Measurements from ENCODE around the gene DCT. TPM values are rescaled to one million over a fixed set of nuclear protein-coding genes. Genes with fewer than 3 reads are reported as not detected.

The DCT gene
- total RNA-seq, 6 experiments from 2014 or later: 0.10 to 0.35 (median 0.11) TPM; not detected in 2

DNA sequence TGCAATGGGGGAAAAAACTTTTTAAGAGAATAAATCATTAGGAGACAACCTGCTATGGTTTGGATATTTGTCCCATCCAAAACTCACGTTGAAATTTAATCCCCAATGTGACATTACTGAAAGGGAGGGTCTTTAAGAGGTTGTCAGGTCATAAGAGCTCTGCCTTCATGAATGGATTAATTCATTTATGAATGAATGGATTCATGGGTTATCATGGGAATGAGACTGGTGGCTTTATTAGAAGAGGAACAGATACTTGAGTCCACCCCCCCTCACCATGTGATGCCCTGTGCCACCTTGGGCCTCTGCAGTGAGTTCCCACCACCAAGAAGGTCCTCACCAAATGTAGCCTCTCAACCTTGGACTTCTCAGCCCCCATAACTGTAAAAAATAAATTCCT is 37.0 kb upstream of the DCT start:
- no peak for ATAC-seq
- no peaks in the 10 kb centered on the region for H3K9me3 ChIP-seq
- H3K27me3 ChIP-seq: no peaks in the 10 kb centered on the region
- no peak for TF ChIP-seq POLR2A (IDR thresholded peaks at IDR 0.05)
- TF ChIP-seq, protein P1, sequence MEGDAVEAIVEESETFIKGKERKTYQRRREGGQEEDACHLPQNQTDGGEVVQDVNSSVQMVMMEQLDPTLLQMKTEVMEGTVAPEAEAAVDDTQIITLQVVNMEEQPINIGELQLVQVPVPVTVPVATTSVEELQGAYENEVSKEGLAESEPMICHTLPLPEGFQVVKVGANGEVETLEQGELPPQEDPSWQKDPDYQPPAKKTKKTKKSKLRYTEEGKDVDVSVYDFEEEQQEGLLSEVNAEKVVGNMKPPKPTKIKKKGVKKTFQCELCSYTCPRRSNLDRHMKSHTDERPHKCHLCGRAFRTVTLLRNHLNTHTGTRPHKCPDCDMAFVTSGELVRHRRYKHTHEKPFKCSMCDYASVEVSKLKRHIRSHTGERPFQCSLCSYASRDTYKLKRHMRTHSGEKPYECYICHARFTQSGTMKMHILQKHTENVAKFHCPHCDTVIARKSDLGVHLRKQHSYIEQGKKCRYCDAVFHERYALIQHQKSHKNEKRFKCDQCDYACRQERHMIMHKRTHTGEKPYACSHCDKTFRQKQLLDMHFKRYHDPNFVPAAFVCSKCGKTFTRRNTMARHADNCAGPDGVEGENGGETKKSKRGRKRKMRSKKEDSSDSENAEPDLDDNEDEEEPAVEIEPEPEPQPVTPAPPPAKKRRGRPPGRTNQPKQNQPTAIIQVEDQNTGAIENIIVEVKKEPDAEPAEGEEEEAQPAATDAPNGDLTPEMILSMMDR (IDR thresholded peaks at IDR 0.05): no peak
- no peaks in the 10 kb centered on the region for H3K4me1 ChIP-seq
- H3K27ac ChIP-seq: no peak overlapping the region
- intact Hi-C loops (cut with DNase I): no loop called here
- DNase-seq: no peak
- no peaks in the 10 kb centered on the region for H3K36me3 ChIP-seq
- H3K4me3 ChIP-seq: no peak overlapping the region
- 26% methylated on average over 1 of the region's 1 CpG for WGBS (ENCODE audit: insufficient coverage, low coverage, low lambda C conversion rate, missing lambda C conversion rate)

GRCh38 chr13:94515911-94516310 is 36.4 kb upstream of the DCT start:
- no peaks in the 10 kb centered on the region for H3K4me1 ChIP-seq
- TF ChIP-seq, protein P1 (IDR thresholded peaks at IDR 0.05): no peak
- TF ChIP-seq POLR2A (IDR thresholded peaks at IDR 0.05): no peak
- H3K27ac ChIP-seq: no peak overlapping the region
- H3K9me3 ChIP-seq: no peaks in the 10 kb centered on the region
- H3K27me3 ChIP-seq: no peaks in the 10 kb centered on the region
- no peak overlapping the region for H3K4me3 ChIP-seq
- 70% methylated on average over 4 of the region's 4 CpGs for WGBS (ENCODE audit: insufficient coverage, low coverage, low lambda C conversion rate, missing lambda C conversion rate)
- ATAC-seq (no peak), DNase-seq (no peak)
- H3K36me3 ChIP-seq: no peaks in the 10 kb centered on the region
- intact Hi-C loops (cut with DNase I): no loop called here

GRCh38 chr13:94515374-94515773 is 35.9 kb upstream of the DCT start:
- ATAC-seq: no peak
- 80% methylated on average over 2 of the region's 2 CpGs for WGBS (ENCODE audit: insufficient coverage, low coverage, low lambda C conversion rate, missing lambda C conversion rate)
- no peak for DNase-seq
- no peak overlapping the region for H3K27ac ChIP-seq
- H3K27me3 ChIP-seq: no peaks in the 10 kb centered on the region
- TF ChIP-seq POLR2A (IDR thresholded peaks at IDR 0.05): no peak
- TF ChIP-seq, protein P1 (IDR thresholded peaks at IDR 0.05): no peak
- H3K36me3 ChIP-seq: no peaks in the 10 kb centered on the region
- intact Hi-C loops (cut with DNase I): no loop called here
- H3K9me3 ChIP-seq: no peaks in the 10 kb centered on the region
- no peaks in the 10 kb centered on the region for H3K4me1 ChIP-seq
- no peak overlapping the region for H3K4me3 ChIP-seq

- 52% methylated on average over 5 of the region's 5 CpGs for whole genome bisulfite sequencing (ENCODE audit: insufficient coverage, low coverage, low lambda C conversion rate, missing lambda C conversion rate)
- no peaks in the 10 kb centered on the region for H3K36me3 ChIP-seq
- H3K4me3 ChIP-seq: no peak overlapping the region
- DNase-seq (no peak), ATAC-seq (no peak)
- intact Hi-C loops (cut with DNase I): no loop called here
- H3K4me1 ChIP-seq: no peaks in the 10 kb centered on the region
- no peaks in the 10 kb centered on the region for H3K9me3 ChIP-seq
- TF ChIP-seq POLR2A (IDR thresholded peaks at IDR 0.05): no peak
- TF ChIP-seq, protein P1 (IDR thresholded peaks at IDR 0.05): no peak
- H3K27me3 ChIP-seq: no peaks in the 10 kb centered on the region
- no peak overlapping the region for H3K27ac ChIP-seq
Observed at GRCh38 chr13:94513026-94513425, 33.5 kb upstream of the DCT start.

DNA sequence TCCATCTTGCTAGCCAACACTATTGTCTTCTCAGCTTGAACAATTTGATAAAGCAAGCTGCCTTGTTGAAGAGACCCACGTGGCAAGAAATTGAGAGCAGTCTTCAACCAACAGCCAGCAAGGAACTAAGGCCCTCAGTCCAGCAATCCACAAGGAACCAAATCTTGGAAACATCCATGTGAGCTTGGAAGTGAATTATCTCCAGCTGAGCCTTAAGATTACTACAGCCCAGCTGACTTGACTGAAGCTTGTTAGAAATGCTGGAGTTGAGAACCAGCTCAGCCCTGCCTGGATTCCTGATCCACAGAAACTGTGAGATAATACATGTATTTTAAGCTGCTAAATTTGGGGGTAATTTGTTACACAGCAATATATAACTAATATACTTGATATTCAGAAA is 26.2 kb upstream of the DCT start:
- intact Hi-C loops (cut with DNase I): no loop called here
- 38% methylated on average over 1 of the region's 1 CpG for WGBS (ENCODE audit: insufficient coverage, low coverage, low lambda C conversion rate, missing lambda C conversion rate)
- H3K36me3 ChIP-seq: no peaks in the 10 kb centered on the region
- no peak overlapping the region for H3K27ac ChIP-seq
- DNase-seq (no peak), ATAC-seq (no peak)
- no peaks in the 10 kb centered on the region for H3K27me3 ChIP-seq
- no peaks in the 10 kb centered on the region for H3K4me1 ChIP-seq
- no peak for TF ChIP-seq POLR2A (IDR thresholded peaks at IDR 0.05)
- TF ChIP-seq, protein P1 (IDR thresholded peaks at IDR 0.05): no peak
- no peak overlapping the region for H3K4me3 ChIP-seq
- no peaks in the 10 kb centered on the region for H3K9me3 ChIP-seq
